C4-2B (cell line): ENCODE data around the gene TNS1.

Experiments used
- ZFX ChIP-seq: fragments of 450-650 bp; IDR thresholded peaks from 2 replicates; pipeline ENCODE4 v1.6.1; 2017
- TF ChIP-seq, protein P1 (sequence below): fragments of 450-650 bp; conservative IDR thresholded peaks from 2 replicates; pipeline ENCODE4 v1.5.1; 2017; ENCODE audit warnings: mild to moderate bottlenecking

DNA sequence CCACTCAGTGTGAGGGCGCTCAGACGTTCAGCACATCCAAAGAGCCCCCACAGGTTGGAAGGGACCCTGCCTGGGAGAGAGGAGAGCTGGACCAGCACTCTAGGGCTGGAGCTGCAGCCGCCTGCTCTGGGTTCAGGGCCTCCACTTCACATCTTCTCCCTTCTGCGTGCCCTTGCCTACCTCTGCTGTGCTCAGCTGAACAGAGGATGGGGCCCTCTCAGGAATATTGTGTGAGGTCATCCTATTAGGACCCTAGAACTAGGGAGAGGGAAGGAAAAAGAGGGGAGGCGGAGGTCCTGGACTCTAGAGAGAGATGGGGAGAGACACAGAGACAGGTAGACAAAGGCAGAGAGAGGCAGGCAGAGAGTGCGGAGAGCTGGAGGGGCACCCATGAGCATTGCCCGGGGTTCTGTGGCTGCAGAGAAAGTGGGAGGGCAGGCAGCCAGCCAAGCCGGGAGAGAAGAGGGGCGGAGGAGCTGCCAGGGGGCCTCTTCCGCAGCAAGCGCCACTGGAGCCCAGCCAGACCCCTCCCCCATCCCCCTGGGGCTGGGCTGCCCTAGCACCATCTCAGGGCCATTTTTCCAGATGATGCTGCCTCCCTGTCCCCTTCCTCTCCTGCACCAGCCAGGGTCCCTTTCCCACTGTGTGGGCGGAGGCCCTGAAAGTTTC is 8.3 kb upstream of the TNS1 start:
- TF ChIP-seq, protein P1, sequence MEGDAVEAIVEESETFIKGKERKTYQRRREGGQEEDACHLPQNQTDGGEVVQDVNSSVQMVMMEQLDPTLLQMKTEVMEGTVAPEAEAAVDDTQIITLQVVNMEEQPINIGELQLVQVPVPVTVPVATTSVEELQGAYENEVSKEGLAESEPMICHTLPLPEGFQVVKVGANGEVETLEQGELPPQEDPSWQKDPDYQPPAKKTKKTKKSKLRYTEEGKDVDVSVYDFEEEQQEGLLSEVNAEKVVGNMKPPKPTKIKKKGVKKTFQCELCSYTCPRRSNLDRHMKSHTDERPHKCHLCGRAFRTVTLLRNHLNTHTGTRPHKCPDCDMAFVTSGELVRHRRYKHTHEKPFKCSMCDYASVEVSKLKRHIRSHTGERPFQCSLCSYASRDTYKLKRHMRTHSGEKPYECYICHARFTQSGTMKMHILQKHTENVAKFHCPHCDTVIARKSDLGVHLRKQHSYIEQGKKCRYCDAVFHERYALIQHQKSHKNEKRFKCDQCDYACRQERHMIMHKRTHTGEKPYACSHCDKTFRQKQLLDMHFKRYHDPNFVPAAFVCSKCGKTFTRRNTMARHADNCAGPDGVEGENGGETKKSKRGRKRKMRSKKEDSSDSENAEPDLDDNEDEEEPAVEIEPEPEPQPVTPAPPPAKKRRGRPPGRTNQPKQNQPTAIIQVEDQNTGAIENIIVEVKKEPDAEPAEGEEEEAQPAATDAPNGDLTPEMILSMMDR = no peak
- TF ChIP-seq ZFX = no peak
